ENCODE results near the gene PLTP. TPM values are rescaled to one million over a fixed set of nuclear protein-coding genes. Genes with fewer than 3 reads are reported as not detected.

PLTP gene
- total and polyA plus RNA-seq, 2 of the 13 experiments (the other 11 are each of a cell fraction or from before 2014, with no cell fraction given) = 16.9 to 28.6 TPM

DNA sequence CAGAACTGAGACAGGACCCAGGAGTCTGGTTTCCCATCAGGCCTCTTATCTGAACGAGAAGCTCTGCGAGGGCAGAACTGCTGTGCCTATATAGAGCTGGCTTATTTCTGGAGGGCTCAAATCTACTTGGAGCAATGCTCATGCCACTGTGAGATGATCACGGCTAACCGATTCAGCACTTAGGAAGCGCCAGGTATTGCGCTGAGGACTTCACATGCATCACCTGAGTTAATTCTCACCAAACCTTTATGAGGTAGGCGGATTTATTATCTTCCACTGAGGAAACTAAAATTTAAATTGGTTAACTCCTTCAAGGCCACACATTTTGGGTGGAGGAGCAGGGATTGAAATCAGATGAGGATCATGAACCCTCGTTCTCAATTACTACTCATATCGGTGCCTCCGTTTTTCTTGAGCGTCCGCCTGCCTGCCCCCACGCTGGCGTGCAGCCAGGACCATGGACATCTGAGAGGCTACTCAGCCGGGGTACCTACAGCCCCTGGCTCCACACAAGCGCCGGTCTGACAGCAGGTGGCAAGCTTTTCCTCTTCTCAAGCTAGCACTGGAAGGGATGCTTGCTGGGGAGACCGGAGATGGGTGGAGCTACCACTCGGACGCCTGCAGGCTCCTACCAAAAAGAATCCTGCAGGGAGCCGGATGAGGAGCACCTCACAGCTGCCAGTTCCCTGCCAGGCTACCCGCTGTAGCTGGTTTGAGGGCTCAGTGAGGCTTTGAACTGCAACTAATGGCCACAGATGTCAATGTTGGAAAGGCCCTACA, 21.5 kb upstream of the PLTP start (continued):
- TF ChIP-seq AFF4 (CRISPR knock-in tag; IDR thresholded peaks at IDR 0.05) (no peak), ATF6 (CRISPR knock-in tag; conservative IDR thresholded peaks at IDR 0.05) (0 out of 2 replicates have a peak, but pooled peaks have one; percentile 82), ZNF496 (CRISPR knock-in tag; IDR thresholded peaks at IDR 0.05; ENCODE audit: insufficient replicate concordance) (no peak), ZNF331 (CRISPR knock-in tag; IDR thresholded peaks at IDR 0.05) (peak; percentile 73; the same call in 1 of the 2 replicates), MTA3 (CRISPR knock-in tag; IDR thresholded peaks at IDR 0.05) (no peak), ZBTB2 (CRISPR knock-in tag; IDR thresholded peaks at IDR 0.05; ENCODE audit: low read depth) (peak; percentile 46; the same call in 1 of the 2 replicates), GATA4 (IDR thresholded peaks at IDR 0.05; ENCODE audit: borderline replicate concordance, low read depth) (no peak), ZNF616 (CRISPR knock-in tag; IDR thresholded peaks at IDR 0.05; ENCODE audit: low read depth) (no peak; the same call in 1 of the 2 replicates), ZNF652 (CRISPR knock-in tag; IDR thresholded peaks at IDR 0.05; ENCODE audit: borderline replicate concordance, low read depth) (peak; percentile 82), MAFF (IDR thresholded peaks at IDR 0.05; ENCODE audit: low read depth, low read length) (no peak; the same call in 1 of the 2 replicates), PAXIP1 (CRISPR knock-in tag; conservative IDR thresholded peaks at IDR 0.05) (peak; percentile 54; the same call in 1 of the 2 replicates), ZNF207 (IDR thresholded peaks at IDR 0.05; ENCODE audit: borderline replicate concordance) (no peak), ZBTB1 (CRISPR knock-in tag; IDR thresholded peaks at IDR 0.05; ENCODE audit: borderline replicate concordance) (no peak), ZNF530 (CRISPR knock-in tag; IDR thresholded peaks at IDR 0.05; ENCODE audit: low read depth) (0 out of 2 replicates have a peak, but pooled peaks have one; percentile 5)
- TF ChIP-seq, protein P1, sequence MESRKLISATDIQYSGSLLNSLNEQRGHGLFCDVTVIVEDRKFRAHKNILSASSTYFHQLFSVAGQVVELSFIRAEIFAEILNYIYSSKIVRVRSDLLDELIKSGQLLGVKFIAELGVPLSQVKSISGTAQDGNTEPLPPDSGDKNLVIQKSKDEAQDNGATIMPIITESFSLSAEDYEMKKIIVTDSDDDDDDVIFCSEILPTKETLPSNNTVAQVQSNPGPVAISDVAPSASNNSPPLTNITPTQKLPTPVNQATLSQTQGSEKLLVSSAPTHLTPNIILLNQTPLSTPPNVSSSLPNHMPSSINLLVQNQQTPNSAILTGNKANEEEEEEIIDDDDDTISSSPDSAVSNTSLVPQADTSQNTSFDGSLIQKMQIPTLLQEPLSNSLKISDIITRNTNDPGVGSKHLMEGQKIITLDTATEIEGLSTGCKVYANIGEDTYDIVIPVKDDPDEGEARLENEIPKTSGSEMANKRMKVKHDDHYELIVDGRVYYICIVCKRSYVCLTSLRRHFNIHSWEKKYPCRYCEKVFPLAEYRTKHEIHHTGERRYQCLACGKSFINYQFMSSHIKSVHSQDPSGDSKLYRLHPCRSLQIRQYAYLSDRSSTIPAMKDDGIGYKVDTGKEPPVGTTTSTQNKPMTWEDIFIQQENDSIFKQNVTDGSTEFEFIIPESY (CRISPR knock-in tag; IDR thresholded peaks at IDR 0.05) = no peak; the same call in 1 of the 2 replicates

Data from HepG2 (cell line).